ENCODE data around the gene RABAC1.

RABAC1 gene

DNA sequence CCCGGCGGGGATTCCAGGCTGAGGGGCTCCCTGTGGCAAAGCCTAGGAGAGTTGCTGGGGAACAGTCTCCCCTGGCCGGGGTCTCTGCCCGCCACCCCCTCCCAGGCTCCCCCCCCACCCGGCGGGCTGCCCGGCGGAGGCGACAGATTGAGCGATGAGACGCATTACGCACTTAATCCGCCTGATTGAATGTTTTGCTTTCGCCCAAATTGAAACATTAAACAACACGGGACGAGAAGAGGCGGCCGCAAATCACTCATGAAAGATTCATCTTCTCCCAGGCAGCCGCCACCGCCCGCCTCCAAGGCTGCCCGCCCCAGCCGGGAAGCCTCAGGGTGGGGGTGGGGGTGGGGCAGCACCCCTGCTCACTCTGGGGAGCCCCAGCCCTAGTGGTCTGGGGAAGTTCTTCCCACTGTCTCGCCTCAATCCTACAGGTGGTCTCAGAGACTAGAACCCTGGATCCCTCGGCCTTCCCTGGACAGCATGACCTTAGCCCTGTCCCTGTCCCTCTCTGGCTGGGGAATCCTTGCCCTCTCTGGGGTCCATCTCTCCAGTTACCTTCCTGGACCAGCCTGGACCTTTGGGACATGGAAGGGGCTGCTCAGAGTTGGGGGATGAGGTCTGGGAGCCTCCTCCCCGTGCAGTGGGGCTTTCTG, 23.2 kb downstream of the RABAC1 start:
- no peaks in the 10 kb centered on the region for H4K20me1 ChIP-seq (ENCODE audit: control insufficient read depth, insufficient read depth, low read depth, low read length)
- H3K4me3 ChIP-seq (ENCODE audit: low read length): peak overlapping the region; percentile 49
- H3K9me2 ChIP-seq (replicated peaks; ENCODE audit: control insufficient read depth, low read length): no peaks in the 10 kb centered on the region
- H3F3A ChIP-seq (ENCODE audit: control insufficient read depth, insufficient read depth): peaks cover 53% of the 10 kb centered on the region
- peaks cover 7% of the 10 kb centered on the region for H3K36me3 ChIP-seq (ENCODE audit: control insufficient read depth, low read length)
- H3K27me3 ChIP-seq (ENCODE audit: control insufficient read depth, low read length): no peaks in the 10 kb centered on the region
- no peak for TF ChIP-seq EZH2phosphoT487 (IDR thresholded peaks at IDR 0.05; ENCODE audit: borderline replicate concordance, low read length)
- TF ChIP-seq, protein P1, sequence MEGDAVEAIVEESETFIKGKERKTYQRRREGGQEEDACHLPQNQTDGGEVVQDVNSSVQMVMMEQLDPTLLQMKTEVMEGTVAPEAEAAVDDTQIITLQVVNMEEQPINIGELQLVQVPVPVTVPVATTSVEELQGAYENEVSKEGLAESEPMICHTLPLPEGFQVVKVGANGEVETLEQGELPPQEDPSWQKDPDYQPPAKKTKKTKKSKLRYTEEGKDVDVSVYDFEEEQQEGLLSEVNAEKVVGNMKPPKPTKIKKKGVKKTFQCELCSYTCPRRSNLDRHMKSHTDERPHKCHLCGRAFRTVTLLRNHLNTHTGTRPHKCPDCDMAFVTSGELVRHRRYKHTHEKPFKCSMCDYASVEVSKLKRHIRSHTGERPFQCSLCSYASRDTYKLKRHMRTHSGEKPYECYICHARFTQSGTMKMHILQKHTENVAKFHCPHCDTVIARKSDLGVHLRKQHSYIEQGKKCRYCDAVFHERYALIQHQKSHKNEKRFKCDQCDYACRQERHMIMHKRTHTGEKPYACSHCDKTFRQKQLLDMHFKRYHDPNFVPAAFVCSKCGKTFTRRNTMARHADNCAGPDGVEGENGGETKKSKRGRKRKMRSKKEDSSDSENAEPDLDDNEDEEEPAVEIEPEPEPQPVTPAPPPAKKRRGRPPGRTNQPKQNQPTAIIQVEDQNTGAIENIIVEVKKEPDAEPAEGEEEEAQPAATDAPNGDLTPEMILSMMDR (IDR thresholded peaks at IDR 0.05; ENCODE audit: low read depth, low read length, poor library complexity, severe bottlenecking): no peak
- H3K27ac ChIP-seq (ENCODE audit: low read depth, low read length): peak overlapping the region; percentile 96
- no peaks in the 10 kb centered on the region for H3K9me3 ChIP-seq (ENCODE audit: control insufficient read depth, insufficient read depth, low read length)
- peaks cover 84% of the 10 kb centered on the region for H3K4me1 ChIP-seq (ENCODE audit: control insufficient read depth, low read length)
- H3K4me2 ChIP-seq (ENCODE audit: low read length): peak overlapping the region; percentile 96
- peaks cover 11% of the 10 kb centered on the region for H3K79me2 ChIP-seq (ENCODE audit: control insufficient read depth, low read length)

DNA sequence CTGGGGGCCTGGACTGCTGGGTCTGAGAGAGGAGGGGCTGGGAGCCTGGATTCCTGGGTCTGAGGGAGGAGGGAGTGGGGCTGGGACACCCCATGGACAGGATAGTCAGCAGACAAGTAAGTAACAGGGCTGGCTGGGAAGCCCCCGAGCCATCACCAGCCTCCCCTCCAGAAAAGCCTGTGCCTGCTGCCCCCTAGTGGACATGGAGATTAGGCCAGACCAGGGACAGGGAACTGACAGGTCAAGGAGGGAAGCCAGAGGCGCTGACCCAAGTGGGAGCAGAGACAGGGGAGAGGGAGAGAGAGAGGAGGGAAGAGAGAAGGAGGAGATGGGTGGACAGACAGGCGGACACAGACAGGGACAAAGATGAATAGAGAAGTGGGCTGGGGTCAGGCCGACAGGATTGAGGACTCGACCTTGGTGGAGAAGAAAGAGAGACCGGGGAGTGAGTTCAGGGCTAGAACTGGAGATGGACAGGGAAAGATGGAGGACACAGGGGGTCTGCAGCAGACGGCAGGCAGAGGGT, 24.2 kb downstream of the RABAC1 start:
- Histone ChIP-seq H3K27me3 (ENCODE audit: control insufficient read depth, low read length) (no peaks in the 10 kb centered on the region), H3F3A (ENCODE audit: control insufficient read depth, insufficient read depth) (peaks cover 56% of the 10 kb centered on the region), H3K4me3 (ENCODE audit: low read length) (peak overlapping the region; percentile 3), H3K79me2 (ENCODE audit: control insufficient read depth, low read length) (peaks cover 20% of the 10 kb centered on the region), H3K9me2 (replicated peaks; ENCODE audit: control insufficient read depth, low read length) (no peaks in the 10 kb centered on the region), H3K4me2 (ENCODE audit: low read length) (peak overlapping the region; percentile 89), H3K4me1 (ENCODE audit: control insufficient read depth, low read length) (peaks cover 88% of the 10 kb centered on the region), H3K27ac (ENCODE audit: low read depth, low read length) (peak overlapping the region; percentile 76), H3K36me3 (ENCODE audit: control insufficient read depth, low read length) (peaks cover 16% of the 10 kb centered on the region), H4K20me1 (ENCODE audit: control insufficient read depth, insufficient read depth, low read depth, low read length) (no peaks in the 10 kb centered on the region), H3K9me3 (ENCODE audit: control insufficient read depth, insufficient read depth, low read length) (no peaks in the 10 kb centered on the region)
- TF ChIP-seq EZH2phosphoT487 (IDR thresholded peaks at IDR 0.05; ENCODE audit: borderline replicate concordance, low read length): no peak
- TF ChIP-seq, protein P1 (IDR thresholded peaks at IDR 0.05; ENCODE audit: low read depth, low read length, poor library complexity, severe bottlenecking): peak; percentile 99

DNA sequence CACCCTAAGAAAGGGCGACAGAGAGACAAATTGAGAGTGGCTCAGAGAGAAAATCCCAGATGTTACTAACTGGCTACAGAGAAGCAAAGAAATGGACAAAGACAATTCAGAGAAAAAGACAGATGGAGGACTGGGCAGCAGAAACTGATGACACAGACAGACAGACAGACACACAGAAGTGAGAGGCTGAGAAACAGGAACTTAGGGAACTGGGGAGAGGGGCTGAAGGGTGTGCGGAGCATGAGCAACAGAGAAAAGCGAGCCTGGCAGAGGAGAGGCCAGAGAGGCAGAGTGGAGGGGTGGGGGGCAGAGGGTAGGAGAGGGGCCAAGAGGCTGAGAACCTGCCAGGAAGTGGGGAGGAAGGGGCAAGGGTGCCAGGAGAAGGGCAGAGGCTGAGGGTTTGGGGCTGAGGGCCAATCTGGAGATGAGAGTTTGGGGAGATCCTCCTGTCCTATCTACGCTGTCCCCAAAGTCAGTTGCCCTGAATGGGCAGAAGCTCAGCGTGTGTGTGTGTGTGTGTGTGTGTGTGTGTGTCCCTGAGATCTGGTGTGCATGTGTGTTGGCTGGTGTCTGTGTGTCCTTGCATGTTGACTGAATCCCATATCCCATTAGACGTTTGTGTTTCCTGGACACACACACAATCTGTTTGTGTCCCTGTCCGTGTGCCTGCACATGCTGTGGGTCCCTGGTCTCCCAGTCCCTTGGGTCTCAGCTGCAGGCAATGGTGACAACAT, 25.3 kb downstream of the RABAC1 start:
- peak overlapping the region; percentile 76 for H3K27ac ChIP-seq (ENCODE audit: low read depth, low read length)
- peak overlapping the region; percentile 3 for H3K4me3 ChIP-seq (ENCODE audit: low read length)
- peaks cover 22% of the 10 kb centered on the region for H3K79me2 ChIP-seq (ENCODE audit: control insufficient read depth, low read length)
- H3K27me3 ChIP-seq (ENCODE audit: control insufficient read depth, low read length): no peaks in the 10 kb centered on the region
- peak overlapping the region; percentile 89 for H3K4me2 ChIP-seq (ENCODE audit: low read length)
- no peaks in the 10 kb centered on the region for H3K9me3 ChIP-seq (ENCODE audit: control insufficient read depth, insufficient read depth, low read length)
- H3K36me3 ChIP-seq (ENCODE audit: control insufficient read depth, low read length): peaks cover 23% of the 10 kb centered on the region
- no peaks in the 10 kb centered on the region for H3K9me2 ChIP-seq (replicated peaks; ENCODE audit: control insufficient read depth, low read length)
- no peak for TF ChIP-seq EZH2phosphoT487 (IDR thresholded peaks at IDR 0.05; ENCODE audit: borderline replicate concordance, low read length)
- TF ChIP-seq, protein P1 (IDR thresholded peaks at IDR 0.05; ENCODE audit: low read depth, low read length, poor library complexity, severe bottlenecking): no peak
- peaks cover 55% of the 10 kb centered on the region for H3F3A ChIP-seq (ENCODE audit: control insufficient read depth, insufficient read depth)
- peaks cover 96% of the 10 kb centered on the region for H3K4me1 ChIP-seq (ENCODE audit: control insufficient read depth, low read length)
- no peaks in the 10 kb centered on the region for H4K20me1 ChIP-seq (ENCODE audit: control insufficient read depth, insufficient read depth, low read depth, low read length)

Data from DOHH2 (cell line).